Mucosa of descending colon (tissue), 3 donors: ENCODE measurements around the gene CCT3. TPM values are rescaled to one million over a fixed set of nuclear protein-coding genes. Genes with fewer than 3 reads are reported as not detected.
A peak's percentile ranks its signal among the peaks of the same experiment; 100 is the strongest.

Experiments used
- ATAC-seq: fragments of 200-7000 bp; cut with Tn5 transposase; one replicate; pipeline ENCODE4 v1.9.1; 2020; ENCODE audit warnings: mild to moderate bottlenecking, moderate library complexity
- DNase-seq, 3 donors: peaks; one replicate each; pipeline ENCODE4 v3.0.0-alpha.2; 2020
- H3K36me3 ChIP-seq: fragments of 200-600 bp; one replicate; pipeline ENCODE4 v1.8.0; 2021; ENCODE audit warnings: low read depth, mild to moderate bottlenecking
- H3K4me1 ChIP-seq: fragments of 200-600 bp; one replicate; pipeline ENCODE4 v1.8.0; 2021; ENCODE audit warnings: low read depth, mild to moderate bottlenecking
- H3K4me3 ChIP-seq: fragments of 200-600 bp; one replicate; pipeline ENCODE4 v1.8.0; 2021; ENCODE audit warnings: mild to moderate bottlenecking
- H3K9me3 ChIP-seq: fragments of 200-600 bp; one replicate; pipeline ENCODE4 v1.8.0; 2021; ENCODE audit warnings: mild to moderate bottlenecking
- intact Hi-C, 2 donors: fragments of 100-400 bp; cut with DNase I in 1 of 2; cut with micrococcal nuclease in 1 of 2; formaldehyde crosslinking; loops; one replicate each; pipeline versions ENCODE4 v1.11.0 to v1.11.1; 2022; cut with DNase I, micrococcal nuclease
- total RNA-seq, 3 donors: library from RNA; stranded (reverse); fragmentation: NEBNext Ultra II Directional in 2 of 3; extraction: Animal tissue kit (Norgen Biotek cat#: 25700) in 2 of 3; gene quantifications; one replicate each; pipeline versions ENCODE4 v1.2.1 to v1.2.4, GENCODE V29; 2021 to 2023
- TF ChIP-seq, protein P1 (sequence below): fragments of 200-600 bp; IDR thresholded peaks from one replicate; pipeline ENCODE4 v1.8.0; 2022; ENCODE audit warnings: antibody characterized with exemption, mild to moderate bottlenecking
- donor health status: DM: no; HTN: no; CAD: no; lungs with moderate emphysema.
- donor health status: DM: no; HTN: no; CAD: no.
- donor health status: DM: no; HTN: yes; CAD: no.

CCT3 gene
- total RNA-seq, 3 donors from 2014 or later, result 117 to 157 (median 133) TPM

DNA sequence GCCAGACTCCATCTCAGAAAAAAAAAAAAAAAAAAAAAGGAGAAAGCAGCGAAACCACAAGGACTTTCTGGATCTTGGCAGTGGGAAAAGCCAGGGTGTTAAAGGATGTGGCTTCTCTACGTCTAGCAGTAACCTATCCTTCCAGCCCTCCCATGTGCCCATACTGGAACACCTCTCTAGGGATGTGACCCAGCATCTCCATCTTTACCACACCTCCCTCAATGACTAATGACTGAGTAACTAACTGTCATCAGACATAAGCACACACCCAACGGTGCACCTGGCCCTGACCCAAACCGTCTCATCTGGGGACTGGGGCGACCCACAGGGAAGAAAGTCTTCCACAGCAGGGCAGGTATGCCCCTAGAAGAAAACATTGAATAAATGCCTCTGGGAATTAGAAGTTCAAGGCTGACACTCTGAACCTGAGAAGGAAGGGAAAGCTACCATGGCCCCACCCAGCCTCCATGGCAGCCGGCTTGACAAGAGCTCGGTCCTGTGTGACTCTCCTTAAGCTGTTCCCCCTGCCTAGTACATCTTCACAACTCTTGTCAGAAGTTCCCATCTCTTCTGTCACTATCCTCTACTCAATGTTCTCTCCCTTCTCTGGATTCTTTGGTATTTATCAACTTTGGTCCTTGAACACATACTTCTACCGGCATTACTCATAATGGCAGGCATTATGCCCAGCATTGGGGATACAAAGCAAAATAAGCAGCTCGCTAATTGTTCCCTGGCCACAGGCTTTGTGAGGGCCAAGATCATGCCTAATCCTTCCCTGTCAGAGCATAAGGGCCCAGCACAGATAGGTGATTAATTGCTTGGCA, 75.4 kb downstream of the CCT3 start:
- H3K4me3 ChIP-seq, result no peak overlapping the region
- DNase-seq, result no peak
- ATAC-seq, result no peak
- H3K9me3 ChIP-seq, result no peaks in the 10 kb centered on the region
- intact Hi-C loops, result no loop called here
- H3K36me3 ChIP-seq, result peaks cover 44% of the 10 kb centered on the region
- no peaks in the 10 kb centered on the region for H3K4me1 ChIP-seq
- TF ChIP-seq, protein P1, sequence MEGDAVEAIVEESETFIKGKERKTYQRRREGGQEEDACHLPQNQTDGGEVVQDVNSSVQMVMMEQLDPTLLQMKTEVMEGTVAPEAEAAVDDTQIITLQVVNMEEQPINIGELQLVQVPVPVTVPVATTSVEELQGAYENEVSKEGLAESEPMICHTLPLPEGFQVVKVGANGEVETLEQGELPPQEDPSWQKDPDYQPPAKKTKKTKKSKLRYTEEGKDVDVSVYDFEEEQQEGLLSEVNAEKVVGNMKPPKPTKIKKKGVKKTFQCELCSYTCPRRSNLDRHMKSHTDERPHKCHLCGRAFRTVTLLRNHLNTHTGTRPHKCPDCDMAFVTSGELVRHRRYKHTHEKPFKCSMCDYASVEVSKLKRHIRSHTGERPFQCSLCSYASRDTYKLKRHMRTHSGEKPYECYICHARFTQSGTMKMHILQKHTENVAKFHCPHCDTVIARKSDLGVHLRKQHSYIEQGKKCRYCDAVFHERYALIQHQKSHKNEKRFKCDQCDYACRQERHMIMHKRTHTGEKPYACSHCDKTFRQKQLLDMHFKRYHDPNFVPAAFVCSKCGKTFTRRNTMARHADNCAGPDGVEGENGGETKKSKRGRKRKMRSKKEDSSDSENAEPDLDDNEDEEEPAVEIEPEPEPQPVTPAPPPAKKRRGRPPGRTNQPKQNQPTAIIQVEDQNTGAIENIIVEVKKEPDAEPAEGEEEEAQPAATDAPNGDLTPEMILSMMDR, result no peak

DNA sequence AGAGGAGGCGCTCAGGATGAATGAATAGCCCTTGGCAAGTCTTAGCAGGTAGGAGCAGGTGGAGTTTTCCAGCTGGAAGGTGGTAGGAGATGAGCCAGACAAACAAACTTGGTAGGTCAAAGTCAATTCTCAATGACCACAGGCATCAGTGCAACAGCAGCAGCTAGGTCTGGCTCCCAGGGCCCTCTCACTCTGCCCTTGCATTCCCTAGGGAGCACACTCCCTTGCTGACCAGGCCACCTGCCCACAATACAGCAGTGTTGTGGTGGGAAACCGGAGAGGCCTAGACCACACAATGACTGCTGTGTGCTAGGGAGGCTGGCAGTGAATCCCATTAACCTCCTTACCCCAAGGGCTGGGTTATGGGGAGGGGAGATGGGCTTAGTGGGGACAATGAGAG, 77.2 kb downstream of the CCT3 start:
- TF ChIP-seq, protein P1, result no peak
- Histone ChIP-seq H3K4me1 (no peaks in the 10 kb centered on the region), H3K36me3 (peaks cover 31% of the 10 kb centered on the region), H3K4me3 (no peak overlapping the region), H3K9me3 (no peaks in the 10 kb centered on the region)
- DNase-seq (no peak), ATAC-seq (no peak)
- intact Hi-C loops, result no loop called here

DNA sequence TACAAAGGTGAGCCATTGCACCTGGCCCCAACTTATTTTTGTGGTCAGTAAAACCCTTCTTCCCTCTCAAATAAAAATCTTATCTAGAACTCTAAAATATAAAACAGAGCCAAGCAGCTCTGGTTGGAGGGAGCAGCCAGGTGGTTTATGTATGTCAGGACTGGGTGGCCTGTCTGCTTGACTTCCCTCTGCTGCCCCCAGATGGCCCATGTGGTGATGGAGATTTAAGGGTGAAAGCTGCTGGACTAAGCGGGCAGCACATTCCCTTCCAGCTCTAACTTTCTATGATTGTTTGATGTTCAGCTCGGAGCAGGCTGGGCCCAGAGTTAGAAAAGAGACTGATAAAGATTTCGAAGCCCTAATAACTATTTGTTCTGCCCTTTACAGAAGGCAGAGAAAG, 78.3 kb downstream of the CCT3 start:
- intact Hi-C loops, result no loop called here
- peaks cover 25% of the 10 kb centered on the region for H3K36me3 ChIP-seq
- no peak for ATAC-seq
- no peaks in the 10 kb centered on the region for H3K9me3 ChIP-seq
- peak in 1 of 3 donors; percentile 22 for DNase-seq
- H3K4me3 ChIP-seq, result no peak overlapping the region
- TF ChIP-seq, protein P1, result no peak
- no peaks in the 10 kb centered on the region for H3K4me1 ChIP-seq

Other genes with a start within 250 kb of the CCT3 start
- gene LMNA, start 223.6 kb downstream of the CCT3 start, total RNA-seq, result 100 to 1,000 TPM; 263 to 334 (median 308) TPM
- gene SEMA4A, start 184.7 kb downstream of the CCT3 start, total RNA-seq, result 1 to 10 TPM; 2.1 to 7.6 (median 5.5) TPM
- gene SLC25A44, start 144.2 kb downstream of the CCT3 start, total RNA-seq, result 10 to 100 TPM; 19.8 to 31.1 (median 24.8) TPM
- 10 to 100 TPM; 38.1 to 46.8 (median 43.6) TPM for gene PMF1, start 125.3 kb downstream of the CCT3 start, total RNA-seq
- gene BGLAP, start 96.1 kb downstream of the CCT3 start, total RNA-seq, result 1 to 10 TPM; 1.4 to 4.6 (median 2.4) TPM
- gene PAQR6, start 90.2 kb downstream of the CCT3 start, total RNA-seq, result 1 to 10 TPM; 1.5 to 6.2 (median 1.9) TPM
- 10 to 100 TPM; 72.9 to 89.5 (median 81.1) TPM for gene SMG5, start 55.5 kb downstream of the CCT3 start, total RNA-seq
- 1 to 10 TPM; 3.9 to 6.0 (median 4.1) TPM for gene TMEM79, start 54.0 kb downstream of the CCT3 start, total RNA-seq
- gene GLMP, start 42.6 kb downstream of the CCT3 start, total RNA-seq, result 10 to 100 TPM; 33.0 to 50.1 (median 35.3) TPM
- not detected for gene VHLL, start 39.0 kb downstream of the CCT3 start, total RNA-seq
- under 1 TPM in 1 of 3 donors, not detected in 2; 0.87 TPM for gene TSACC, start 234 bp upstream of the CCT3 start, total RNA-seq
- not detected for gene RHBG, start 30.9 kb upstream of the CCT3 start, total RNA-seq
- gene MEF2D, start 162.5 kb upstream of the CCT3 start, total RNA-seq, result 100 to 1,000 TPM in 1 of 3 donors, 10 to 100 TPM in 2; 56.8 to 103 (median 61.9) TPM
- 10 to 100 TPM in 1 of 3 donors, 1 to 10 TPM in 2; 3.4 to 15.5 (median 5.7) TPM for gene IQGAP3, start 234.3 kb upstream of the CCT3 start, total RNA-seq
- under 1 TPM; 0.25 to 0.43 (median 0.34) TPM for gene TTC24, start 241.4 kb upstream of the CCT3 start, total RNA-seq